Activated CD4-positive, CD25-positive, alpha-beta regulatory T cell treated with anti-CD3 and anti-CD28 coated beads, Interleukin-2, amount 50 U/mL, for 24 hours (primary cell): ENCODE data around the gene SAMHD1.
"Not testable (repeated sequence)": the region's sequence is repeated elsewhere in the genome, so short reads cannot be mapped to it uniquely, and the experiment has no call there.

Experiments
- ATAC-seq, 2 donors: fragments of 150-1000 bp; cut with Tn5 transposase; one replicate each; pipeline ENCODE4 v1.10.0; 2021; ENCODE audit warnings: mild to moderate bottlenecking in 1 of 2, moderate library complexity in 1 of 2

Gene SAMHD1

DNA sequence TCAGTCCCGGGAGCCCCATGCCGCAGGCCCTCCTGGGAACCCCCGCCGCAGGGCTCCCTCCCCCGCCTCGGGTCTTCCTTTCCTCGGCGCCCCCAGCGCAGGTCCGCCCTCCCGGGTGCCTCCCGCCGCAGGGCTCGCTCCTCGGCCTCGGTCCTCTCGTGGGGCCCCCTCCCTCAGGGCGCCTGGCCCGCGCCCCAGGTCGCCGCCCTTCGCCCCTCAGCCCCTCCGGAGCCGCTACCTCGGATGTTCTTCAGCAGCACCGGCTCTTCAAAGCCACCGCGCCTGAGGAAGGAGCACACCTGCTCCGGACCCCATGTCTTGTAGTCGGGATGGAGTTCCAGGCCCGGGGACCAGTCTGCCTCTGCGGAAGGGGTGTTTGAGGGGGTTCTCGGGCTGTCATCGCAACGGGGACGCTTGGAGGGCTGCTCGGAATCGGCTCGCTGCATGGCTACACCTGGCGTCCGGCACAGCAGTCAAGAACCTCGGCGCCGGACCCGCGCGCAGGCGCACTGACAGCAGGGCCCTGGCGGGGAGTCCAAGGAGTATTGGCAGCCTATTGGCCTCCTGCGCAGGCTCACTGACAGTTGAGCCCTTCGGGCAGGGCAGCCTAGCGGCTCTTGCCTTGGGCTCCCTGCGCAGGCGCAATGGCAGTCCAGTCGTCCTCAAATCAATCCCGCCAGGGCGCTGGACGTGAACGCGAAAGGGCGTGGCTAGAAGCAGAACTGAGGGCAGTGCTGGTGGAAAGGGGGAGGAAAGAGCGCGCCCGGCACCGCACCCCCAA is at the start of gene SAMHD1:
Gene SAMHD1, minus strand, starts transcription at position 511 of the 781 bp plus-strand sequence. Its CDS starts 65 bp downstream, at position 446.
- peak; percentile 92 to 94 for ATAC-seq

DNA sequence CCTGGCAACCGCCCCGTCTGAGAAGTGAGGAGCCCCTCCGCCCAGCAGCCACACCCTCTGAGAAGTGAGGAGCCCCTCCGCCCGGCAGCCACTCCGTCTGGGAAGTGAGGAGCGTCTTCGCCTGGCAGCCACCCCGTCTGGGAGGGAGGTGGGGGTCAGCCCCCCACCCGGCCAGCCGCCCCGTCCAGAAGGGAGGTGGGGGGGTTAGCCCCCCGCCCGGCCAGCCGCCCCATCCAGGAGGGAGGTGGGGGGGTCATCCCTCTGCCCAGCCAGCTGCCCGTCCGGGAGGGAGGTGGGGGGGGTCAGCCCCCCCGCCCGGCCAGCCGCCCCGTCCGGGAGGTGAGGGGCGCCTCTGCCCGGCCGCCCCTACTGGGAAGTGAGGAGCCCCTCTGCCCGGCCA is 48.7 kb upstream of the SAMHD1 start:
- not testable (repeated sequence) for ATAC-seq

- peak; percentile 32 to 66 for ATAC-seq
Observed at GRCh38 chr20:36998652-36999051, 47.1 kb upstream of the SAMHD1 start.

- no peak for ATAC-seq
Observed at GRCh38 chr20:36997121-36997520, 45.6 kb upstream of the SAMHD1 start.

- ATAC-seq = not testable (repeated sequence)
Observed at GRCh38 chr20:36994221-36994620, 42.7 kb upstream of the SAMHD1 start.

DNA sequence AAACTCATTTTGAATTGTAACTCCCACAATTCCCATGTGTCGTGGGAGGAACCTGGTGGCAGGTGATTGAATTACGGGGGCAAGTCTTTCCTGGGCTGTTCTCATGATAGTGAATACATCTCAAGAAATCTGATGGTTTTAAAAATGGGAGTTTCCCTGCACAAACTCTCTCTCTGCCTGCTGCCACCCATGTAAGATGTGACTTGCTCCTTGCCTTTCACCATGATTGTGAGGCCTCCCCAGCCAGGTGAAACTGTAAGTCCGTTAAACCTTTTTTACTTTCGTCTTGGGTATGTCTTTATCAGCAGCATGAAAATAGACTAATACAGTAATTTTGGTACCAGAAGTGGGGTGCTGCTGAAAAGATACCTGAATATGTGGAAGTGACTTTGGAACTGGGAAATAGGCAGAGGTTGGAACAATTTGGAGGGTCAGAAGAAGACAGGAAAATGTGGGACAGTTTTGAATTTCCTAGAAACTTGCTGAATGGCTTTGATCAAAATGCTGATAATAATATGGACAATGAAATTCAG is 41.4 kb upstream of the SAMHD1 start:
- no peak for ATAC-seq

DNA sequence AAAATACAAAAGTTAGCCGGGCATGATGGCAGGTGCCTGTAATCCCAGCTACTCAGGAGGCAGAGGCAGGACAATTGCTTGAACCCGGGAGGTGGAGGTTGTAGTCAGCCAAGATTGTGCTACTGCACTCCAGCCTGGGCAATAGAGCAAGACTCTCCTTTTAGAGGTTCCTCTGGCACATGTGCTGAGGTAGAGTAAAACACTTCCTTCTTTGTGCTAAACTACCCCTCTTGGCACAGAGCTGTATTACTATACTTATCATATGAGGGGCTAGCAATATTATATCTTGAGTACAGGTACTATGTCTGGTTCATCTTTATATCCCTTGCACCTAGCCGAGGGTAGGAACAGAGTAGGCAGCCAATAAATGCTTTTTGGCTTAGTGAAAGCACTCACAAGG is 40.2 kb upstream of the SAMHD1 start:
- ATAC-seq = no peak

DNA sequence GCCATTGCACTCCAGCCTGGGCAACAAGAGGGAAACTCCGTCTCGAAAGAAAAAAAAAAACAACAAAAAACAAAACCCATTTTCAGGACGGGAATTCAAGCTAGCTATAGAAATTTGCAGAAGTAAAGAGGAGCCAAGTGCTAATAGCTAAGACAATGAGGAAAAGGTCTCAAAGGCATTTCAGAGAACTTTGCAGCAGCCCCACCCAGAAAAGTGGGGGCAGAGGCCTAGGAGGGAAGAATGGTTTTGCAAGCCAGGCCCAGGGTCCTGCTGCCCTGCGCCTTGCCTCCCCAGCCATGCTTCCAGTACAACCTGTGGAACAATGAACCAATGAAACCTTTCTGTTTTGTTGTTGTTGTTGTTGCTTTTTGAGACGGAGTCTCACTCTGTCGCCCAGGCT is 38.3 kb upstream of the SAMHD1 start:
- no peak for ATAC-seq

GRCh38 chr20:36988494-36988966 is 37.0 kb upstream of the SAMHD1 start:
- peak; percentile 35 to 49 for ATAC-seq

GRCh38 chr20:36984257-36984638 is 32.7 kb upstream of the SAMHD1 start:
- no peak for ATAC-seq

GRCh38 chr20:36975099-36975818 is 23.8 kb upstream of the SAMHD1 start:
- peak; percentile 40 to 57 for ATAC-seq

GRCh38 chr20:36974660-36975059 is 23.2 kb upstream of the SAMHD1 start:
- ATAC-seq = no peak

DNA sequence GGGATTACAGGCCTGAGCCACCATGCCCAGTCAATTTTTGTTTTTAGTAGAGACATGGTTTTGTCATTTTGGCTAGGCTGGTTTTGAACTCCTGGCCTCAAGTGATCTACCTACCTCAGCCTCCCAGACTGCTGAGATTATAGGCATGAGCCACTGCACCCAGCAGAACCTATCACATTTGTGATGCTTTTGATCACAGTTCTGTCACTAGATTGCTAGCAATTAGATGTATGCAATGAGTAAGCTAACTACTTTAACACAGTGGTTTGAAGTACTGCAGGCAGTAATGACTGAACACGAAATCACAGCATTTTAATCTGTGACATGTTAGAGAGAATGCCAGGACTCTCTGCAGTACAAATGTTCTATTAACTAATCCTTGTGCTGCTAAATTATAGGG is 19.6 kb upstream of the SAMHD1 start:
- ATAC-seq = peak; percentile 80 to 86

GRCh38 chr20:36969478-36970186 is 18.1 kb upstream of the SAMHD1 start:
- peak; percentile 65 to 66 for ATAC-seq

- no peak for ATAC-seq
Observed at GRCh38 chr20:36969051-36969450, 17.5 kb upstream of the SAMHD1 start.

GRCh38 chr20:36967636-36968035 is 16.1 kb upstream of the SAMHD1 start:
- no peak for ATAC-seq

DNA sequence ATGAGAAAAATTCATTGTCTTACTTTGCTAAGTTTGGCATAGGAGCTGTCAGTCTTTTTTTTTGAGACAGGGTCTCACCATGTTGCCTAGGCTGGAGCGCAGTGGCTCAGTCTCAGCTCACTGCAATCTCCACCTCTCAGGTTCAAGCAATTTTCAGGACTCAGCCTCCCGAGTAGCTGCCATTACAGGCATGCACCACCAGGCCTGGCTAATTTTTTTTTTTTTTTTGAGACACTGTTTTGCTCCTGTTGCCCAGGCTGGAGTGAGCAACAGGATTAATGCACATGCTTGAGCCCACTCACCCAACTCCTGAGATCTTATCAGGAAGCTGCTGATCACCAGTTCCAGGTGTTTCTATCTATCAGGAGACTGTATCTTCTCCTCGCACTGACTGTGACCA is 15.5 kb upstream of the SAMHD1 start:
- ATAC-seq = not testable (repeated sequence)

DNA sequence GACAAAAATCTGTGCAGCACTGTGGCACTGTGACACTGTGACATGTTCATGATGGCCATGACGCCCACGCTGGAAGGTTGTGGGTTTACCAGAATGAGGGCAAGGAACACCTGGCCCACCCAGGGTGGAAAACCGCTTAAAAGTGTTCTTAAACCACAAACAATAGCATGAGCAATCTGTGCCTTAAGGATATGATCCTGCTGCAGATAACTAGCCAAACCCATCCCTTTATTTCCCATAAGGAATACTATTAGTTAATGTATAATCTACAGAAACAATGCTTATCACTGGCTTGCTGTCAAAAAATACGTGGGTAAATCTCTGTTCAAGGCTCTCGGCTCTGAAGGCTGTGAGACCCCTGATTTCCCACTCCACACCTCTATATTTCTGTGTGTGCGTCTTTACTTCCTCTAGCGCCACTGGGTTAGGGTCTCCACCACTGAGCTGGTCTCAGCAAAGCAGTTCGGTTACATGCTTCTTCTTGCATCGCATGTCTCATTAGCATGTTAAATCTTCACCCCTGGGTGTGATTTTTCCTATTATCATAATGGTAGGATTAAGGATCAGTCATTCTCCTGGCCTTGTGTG is 10.9 kb upstream of the SAMHD1 start:
- ATAC-seq = not testable (repeated sequence)

DNA sequence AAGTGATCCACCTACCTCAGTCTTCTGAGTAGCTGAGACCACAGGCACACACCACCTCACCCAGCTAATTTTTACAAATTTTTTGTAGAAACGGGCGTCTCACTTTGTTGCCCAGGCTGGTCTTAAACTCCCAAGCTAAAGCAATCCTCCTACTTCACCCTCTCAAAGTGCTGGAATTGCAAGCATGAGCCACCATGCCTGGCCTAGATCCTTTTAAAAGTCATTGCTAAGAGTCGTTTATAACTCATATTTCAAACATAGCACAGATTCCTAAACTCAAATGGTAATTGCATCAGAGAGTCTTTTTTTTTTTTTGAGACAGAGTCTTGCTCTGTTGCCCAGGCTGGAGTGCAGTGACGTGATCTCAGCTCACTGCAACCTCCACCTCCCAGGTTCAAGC is 7.7 kb upstream of the SAMHD1 start:
- ATAC-seq = no peak

- ATAC-seq = peak; percentile 41 to 60
Observed at GRCh38 chr20:36957875-36958667, 6.6 kb upstream of the SAMHD1 start.

- ATAC-seq = no peak
Observed at GRCh38 chr20:36956674-36957073, 5.2 kb upstream of the SAMHD1 start.

DNA sequence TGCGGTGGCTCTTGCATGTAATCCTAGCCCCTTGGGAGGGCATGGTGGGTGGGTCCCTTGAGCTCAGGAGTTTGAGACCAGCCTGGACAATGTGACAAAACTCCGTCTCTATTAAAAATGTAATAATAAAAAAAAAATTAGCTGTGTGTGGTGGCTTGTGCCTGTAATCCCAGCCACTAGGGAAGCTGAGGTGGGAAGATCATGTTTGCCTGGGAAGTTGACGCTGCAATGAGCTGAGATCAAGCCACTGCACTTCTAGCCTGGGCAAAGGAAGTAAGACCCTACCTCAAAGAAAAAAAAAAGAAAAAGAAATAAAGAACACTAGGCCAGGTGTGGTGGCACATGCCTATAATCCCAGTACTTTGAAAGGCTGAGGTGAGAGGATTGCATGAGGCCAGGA is 4.5 kb upstream of the SAMHD1 start:
- ATAC-seq = no peak
